ENCODE results near the gene OR51B2.
"Not testable (repeated sequence)": the region's sequence is repeated elsewhere in the genome, so short reads cannot be mapped to it uniquely, and the experiment has no call there.

Gene OR51B2

GRCh38 chr11:5324197-5324596 is at the start of gene OR51B2:
Gene OR51B2, minus strand, starts transcription at chr11:5324297. Its CDS starts 0 bp downstream, at chr11:5324297.
- no peak for DNase-seq (ENCODE audit: low read depth in 2 of 2)

- peak; percentile 24 to 31 for DNase-seq (ENCODE audit: low read depth in 2 of 2)
Measured at GRCh38 chr11:5369789-5370188, 45.7 kb upstream of the OR51B2 start.

- no peak for DNase-seq (ENCODE audit: low read depth in 2 of 2)
Measured at GRCh38 chr11:5368502-5369043, 44.5 kb upstream of the OR51B2 start.

GRCh38 chr11:5367448-5368074 is 43.5 kb upstream of the OR51B2 start:
- DNase-seq (ENCODE audit: low read depth in 2 of 2): peak; percentile 60 to 69

GRCh38 chr11:5366856-5367255 is 42.8 kb upstream of the OR51B2 start:
- DNase-seq (ENCODE audit: low read depth in 2 of 2): no peak

GRCh38 chr11:5366365-5366764 is 42.3 kb upstream of the OR51B2 start:
- DNase-seq (ENCODE audit: low read depth in 2 of 2): not testable (repeated sequence)

GRCh38 chr11:5364214-5364613 is 40.1 kb upstream of the OR51B2 start:
- DNase-seq (ENCODE audit: low read depth in 2 of 2): peak; percentile 53 to 61

- no peak for DNase-seq (ENCODE audit: low read depth in 2 of 2)
Measured at GRCh38 chr11:5363679-5364078, 39.6 kb upstream of the OR51B2 start.

- DNase-seq (ENCODE audit: low read depth in 2 of 2): no peak
Measured at GRCh38 chr11:5362017-5362625, 38.0 kb upstream of the OR51B2 start.

GRCh38 chr11:5356031-5356430 is 31.9 kb upstream of the OR51B2 start:
- not testable (repeated sequence) for DNase-seq (ENCODE audit: low read depth in 2 of 2)

- DNase-seq (ENCODE audit: low read depth in 2 of 2): no peak
Measured at GRCh38 chr11:5351208-5351607, 27.1 kb upstream of the OR51B2 start, which contains the start of gene OR51B6. Gene OR51B6, plus strand, starts transcription at chr11:5351508. Its CDS starts 0 bp downstream, at chr11:5351508.

- no peak for DNase-seq (ENCODE audit: low read depth in 2 of 2)
Measured at GRCh38 chr11:5349550-5349949, 25.5 kb upstream of the OR51B2 start.

- no peak for DNase-seq (ENCODE audit: low read depth in 2 of 2)
Measured at GRCh38 chr11:5348551-5349194, 24.6 kb upstream of the OR51B2 start.

- DNase-seq (ENCODE audit: low read depth in 2 of 2): no peak
Measured at GRCh38 chr11:5345831-5346230, 21.7 kb upstream of the OR51B2 start.

GRCh38 chr11:5343474-5344335 is 19.6 kb upstream of the OR51B2 start, which contains the start of gene OR51B5:
Gene OR51B5, minus strand, starts transcription at chr11:5343524. Its CDS starts 0 bp downstream, at chr11:5343524.
- DNase-seq (ENCODE audit: low read depth in 2 of 2): no peak

- no peak for DNase-seq (ENCODE audit: low read depth in 2 of 2)
Measured at GRCh38 chr11:5339771-5340322, 15.8 kb upstream of the OR51B2 start.

GRCh38 chr11:5337253-5337652 is 13.2 kb upstream of the OR51B2 start:
- not testable (repeated sequence) for DNase-seq (ENCODE audit: low read depth in 2 of 2)

- no peak for DNase-seq (ENCODE audit: low read depth in 2 of 2)
Measured at GRCh38 chr11:5336331-5336730, 12.2 kb upstream of the OR51B2 start.

GRCh38 chr11:5335170-5335569 is 11.1 kb upstream of the OR51B2 start:
- no peak for DNase-seq (ENCODE audit: low read depth in 2 of 2)

GRCh38 chr11:5317292-5317691 is 6.8 kb downstream of the OR51B2 start:
- DNase-seq (ENCODE audit: low read depth in 2 of 2): no peak

GRCh38 chr11:5313326-5314023 is 10.6 kb downstream of the OR51B2 start:
- DNase-seq (ENCODE audit: low read depth in 2 of 2): not testable (repeated sequence)

All from fibroblast of skin of left quadriceps (primary cell).